Right hindlimb (tissue), 1 donor: ENCODE results near the gene FFAR2.
"Not testable (repeated sequence)": the region's sequence is repeated elsewhere in the genome, so short reads cannot be mapped to it uniquely, and the experiment has no call there.

Experiments
- DNase-seq: peaks from one replicate; pipeline ENCODE4 v3.0.0-alpha.2; 2018

The FFAR2 gene

DNA sequence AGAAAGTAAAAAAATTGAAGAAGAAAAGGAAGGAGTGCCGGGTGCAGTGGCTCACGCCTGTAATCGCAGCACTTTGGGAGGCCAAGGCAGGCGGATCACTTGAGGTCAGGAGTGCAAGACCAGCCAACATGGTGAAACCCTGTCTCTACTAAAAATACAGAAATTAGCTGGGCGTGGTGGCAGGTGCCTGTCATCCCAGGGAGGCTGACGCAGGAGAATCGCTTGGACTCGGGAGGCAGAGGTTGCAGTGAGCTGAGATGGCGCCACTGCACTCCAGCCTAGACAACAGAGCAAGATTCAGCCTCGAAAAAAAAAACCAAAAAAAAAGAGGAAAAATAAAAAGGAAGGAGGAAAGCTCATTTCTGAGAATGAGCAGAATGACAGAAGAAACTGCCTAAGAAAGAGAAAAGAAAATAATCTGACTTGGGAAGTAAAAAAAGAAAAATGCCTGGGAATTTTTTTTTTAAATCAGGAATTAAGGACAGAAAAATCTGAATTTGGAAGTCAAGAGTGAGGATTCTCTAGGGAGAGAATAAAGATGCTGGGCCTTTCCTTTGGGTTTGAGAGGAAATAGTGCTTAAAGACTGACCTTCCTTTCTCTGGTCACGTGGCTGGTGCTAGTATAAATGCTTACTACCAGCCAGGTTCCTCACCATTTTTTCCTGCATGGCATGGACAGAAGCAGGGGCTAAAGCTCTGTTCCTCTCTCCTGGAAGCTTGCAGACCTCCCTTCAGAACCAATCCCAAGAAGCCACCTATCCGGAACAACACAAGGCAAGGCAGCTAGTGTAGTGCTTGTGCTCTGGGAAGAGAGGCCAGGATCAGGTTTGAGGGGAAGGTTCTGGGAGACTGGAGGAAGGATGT, at the start of gene FFAR2:
TSS of gene FFAR2 (plus strand) at position 652 of the 864 bp plus-strand sequence. CDS start 1,458 bp downstream, outside the sequence.
- no peak for DNase-seq

DNA sequence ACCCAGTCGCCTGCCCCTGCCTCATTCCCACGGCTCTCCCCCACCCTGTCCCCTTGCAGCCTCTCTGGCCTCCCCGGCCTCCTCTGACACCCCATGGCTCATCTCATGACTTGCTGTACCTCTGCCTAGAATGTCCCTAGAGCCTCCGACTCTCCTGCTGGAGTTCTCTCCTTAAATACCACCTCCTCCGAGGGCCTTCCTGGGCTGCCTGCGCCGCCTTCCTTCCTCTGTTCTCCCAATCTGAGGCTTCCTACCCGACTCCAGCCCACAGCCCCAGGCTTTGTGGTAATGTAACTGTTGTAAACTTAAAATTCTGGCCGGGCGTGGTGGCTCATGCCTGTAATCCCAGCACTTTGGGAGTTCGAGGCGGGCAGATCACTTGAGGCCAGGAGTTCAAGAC, 49.5 kb upstream of the FFAR2 start:
- DNase-seq = no peak

DNA sequence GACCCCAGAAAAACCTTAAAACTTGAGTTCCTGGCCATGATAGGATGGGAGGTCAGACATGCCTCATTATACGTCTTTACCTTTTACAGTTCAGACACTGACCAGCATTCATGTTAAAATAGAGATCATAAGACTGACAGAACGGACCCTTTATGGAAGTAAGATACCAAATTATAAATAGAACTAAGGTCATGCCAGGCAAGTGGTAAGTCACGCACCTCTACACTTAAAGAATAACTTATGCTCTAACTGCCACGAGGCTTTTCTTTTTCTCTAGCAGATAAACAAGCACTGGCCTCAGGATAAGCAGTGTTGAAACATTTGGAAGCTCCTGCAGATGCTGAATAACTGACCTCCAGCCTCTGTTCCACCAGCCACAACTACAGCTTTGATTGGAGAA, 48.8 kb upstream of the FFAR2 start:
- no peak for DNase-seq

DNA sequence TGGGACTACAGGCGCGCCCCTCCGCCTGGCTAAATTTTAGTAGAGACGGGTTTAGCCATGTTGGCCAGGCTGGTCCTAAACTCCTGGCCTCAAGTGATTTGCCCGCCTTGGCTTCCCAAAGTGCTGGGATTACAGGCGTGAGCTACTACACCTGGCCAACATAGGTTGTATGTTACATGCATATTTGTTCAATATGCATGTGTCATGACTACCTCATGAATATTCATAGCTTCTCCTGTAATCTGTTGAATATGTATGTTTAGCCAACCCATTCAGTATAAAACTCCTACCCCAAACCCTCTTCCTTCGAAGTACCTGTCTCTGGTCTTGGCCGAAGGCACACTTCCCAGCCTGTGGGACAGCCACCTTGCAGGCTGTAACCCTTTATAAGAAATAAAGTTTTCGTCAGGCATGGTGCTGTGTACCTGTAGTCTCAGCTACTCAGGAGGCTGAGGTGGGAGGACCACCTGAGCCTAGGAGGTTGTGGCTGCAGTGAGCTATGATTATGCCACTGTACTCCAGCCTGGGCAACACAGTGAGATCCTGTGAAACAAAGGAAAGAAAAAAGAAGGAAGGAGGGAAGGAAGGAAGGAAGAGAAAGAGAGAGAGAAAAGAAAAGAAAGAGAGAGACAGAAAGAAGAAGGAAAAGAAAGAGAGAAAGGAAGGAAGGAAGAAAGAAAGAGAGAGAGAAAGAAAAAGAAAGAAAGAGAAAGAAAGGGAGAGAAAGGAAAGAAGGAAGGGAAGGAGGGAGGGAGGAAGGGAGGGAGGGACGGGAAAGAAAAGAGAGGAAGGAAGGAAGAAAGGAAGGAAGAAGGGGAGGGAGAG, 47.9 kb upstream of the FFAR2 start:
- no peak for DNase-seq

- DNase-seq = no peak
These were observed 47.3 kb upstream of the FFAR2 start for GRCh38 chr19:35400773-35401100.

DNA sequence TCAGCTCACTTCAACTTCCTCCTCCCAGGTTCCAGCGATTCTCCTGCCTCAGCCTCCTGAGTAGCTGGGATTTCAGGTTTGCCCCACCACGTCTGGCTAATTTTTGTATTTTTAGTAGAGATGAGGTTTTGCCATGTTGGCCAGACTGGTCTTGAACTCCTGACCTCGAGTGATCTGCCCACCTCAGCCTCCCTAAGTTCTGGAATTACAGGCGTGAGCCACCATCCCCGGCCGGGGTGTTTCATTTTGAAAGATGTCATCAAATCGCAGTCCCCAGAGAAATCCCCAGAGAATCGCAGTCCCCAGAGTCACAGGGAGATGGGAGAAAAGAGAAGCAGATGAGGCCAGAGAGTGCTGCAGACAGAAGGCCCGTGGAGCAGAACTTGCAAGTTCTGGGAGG, 46.6 kb upstream of the FFAR2 start:
- not testable (repeated sequence) for DNase-seq

- DNase-seq = no peak
These were observed 44.8 kb upstream of the FFAR2 start for GRCh38 chr19:35403116-35403760.

GRCh38 chr19:35404879-35405622, 43.0 kb upstream of the FFAR2 start:
- peak; percentile 34 for DNase-seq

DNA sequence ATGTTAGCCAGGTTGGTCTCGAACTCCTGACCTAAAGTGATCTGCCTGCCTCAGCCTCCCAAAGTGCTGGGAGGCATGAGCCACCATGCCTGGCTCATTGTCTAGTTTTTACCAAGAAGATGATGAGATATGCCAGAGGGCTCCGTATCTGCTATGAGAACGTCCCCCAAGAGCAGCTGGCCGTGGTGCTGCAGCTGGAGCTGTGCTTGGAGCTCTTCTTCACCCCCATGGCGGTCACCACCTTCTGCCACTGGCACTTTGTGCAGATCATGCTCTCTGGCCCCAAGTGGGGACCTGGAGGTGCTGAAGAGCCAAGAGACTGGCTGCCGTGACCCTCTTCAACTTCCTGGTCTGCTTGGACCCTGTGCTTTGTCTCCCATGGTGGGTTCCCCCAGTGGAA, 40.4 kb upstream of the FFAR2 start:
- no peak for DNase-seq

DNA sequence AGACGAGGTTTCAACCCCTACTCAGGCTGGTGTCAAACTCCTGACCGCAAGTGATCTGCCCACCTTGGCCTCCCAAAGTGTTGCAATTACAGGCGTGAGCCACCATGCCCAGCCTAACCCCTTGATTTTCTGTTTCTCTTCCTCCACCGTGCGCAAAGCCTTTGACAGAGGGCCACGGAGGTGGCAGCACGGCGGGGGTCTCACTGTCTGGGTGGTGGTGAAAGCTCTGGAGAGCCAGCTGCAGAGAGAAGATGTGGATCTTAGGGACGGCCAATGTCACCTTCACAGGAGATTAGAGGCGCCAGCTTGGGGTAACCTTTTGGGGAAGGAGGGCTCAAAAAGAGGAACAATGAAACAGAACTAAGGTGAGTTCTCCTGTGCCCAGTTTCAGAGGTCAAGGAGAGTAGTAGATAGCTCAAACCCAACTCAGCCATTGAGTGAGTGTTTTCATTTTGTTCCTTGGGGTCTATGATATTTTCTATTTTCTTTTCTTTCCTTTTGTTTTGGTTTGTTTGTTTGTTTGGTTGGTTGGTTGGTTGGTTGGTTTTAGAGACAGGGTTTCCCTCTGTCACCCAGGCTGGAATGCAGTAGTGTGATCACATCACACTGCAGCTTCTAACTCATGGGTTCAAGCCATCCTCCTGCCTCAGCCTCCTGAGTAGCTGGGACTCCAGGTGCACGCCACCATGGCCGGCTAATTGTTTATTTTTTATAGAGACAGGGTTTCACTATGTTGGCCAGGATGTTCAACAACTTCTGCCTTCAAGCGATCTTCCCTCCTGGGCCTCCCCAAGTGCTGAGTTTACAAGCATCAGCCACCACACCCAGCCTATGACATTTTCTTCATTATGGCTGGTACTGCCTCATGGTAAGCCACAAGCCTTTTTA, 39.5 kb upstream of the FFAR2 start:
- no peak for DNase-seq

GRCh38 chr19:35409191-35409590, 38.9 kb upstream of the FFAR2 start:
- no peak for DNase-seq

GRCh38 chr19:35410487-35410886, 37.6 kb upstream of the FFAR2 start:
- DNase-seq = no peak

DNA sequence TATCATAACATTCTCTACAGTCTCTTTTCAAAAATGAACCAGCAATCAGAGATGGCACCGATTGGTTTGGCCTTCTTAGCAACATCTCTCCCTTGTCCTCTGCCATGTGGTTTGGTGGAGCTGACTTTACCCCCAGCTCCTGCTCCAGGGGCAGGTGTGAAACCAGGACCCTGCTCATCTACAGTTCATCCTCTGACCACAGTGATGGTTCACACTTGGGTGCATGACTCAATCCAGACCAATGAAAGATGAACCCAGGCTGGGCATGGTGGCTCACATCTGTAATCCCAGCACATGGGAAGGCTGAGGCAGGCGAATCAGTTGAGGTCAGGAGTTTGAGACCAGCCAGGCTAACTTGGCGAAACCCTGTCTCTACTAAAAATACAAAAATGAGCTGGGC, 33.6 kb upstream of the FFAR2 start:
- no peak for DNase-seq

DNA sequence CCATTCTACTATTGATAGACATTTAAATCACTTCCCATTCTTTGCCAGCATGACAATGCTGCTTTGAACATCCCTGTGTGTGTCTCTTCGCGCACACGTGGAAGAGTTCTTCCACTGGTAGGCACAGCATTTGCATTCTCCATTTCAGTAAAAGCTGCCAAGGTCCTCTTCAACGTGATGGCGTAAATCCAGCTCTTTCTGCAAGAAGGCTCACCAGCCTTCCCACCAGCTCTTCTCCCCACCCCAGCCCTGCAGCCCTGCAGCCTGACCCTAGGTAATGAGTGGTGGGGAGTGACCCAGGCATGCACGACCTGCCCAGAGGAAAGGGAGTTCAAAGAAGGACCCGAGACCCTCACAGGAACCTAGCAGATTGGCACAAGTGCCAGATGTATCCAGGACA, 31.7 kb upstream of the FFAR2 start:
- no peak for DNase-seq

DNA sequence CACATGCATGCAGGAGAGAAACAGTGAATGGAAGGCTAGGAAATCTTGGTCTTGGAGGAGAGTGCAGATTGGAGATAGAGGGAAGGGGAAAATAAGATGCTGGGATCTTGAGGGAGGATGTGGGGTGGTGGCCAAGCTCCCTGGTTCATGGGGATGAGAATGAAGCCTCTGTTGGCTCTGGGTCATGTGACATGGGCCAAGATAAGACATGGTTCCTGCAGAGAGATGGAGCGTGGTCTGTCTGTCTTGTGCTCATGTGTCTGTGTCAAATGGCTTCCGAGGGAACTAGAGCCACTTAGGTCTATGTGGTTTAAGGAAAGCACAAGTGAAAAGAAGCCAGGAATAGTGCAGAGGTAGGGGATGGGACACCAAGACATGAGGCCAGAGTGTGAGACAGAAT, 30.8 kb upstream of the FFAR2 start:
- no peak for DNase-seq

GRCh38 chr19:35417713-35418534, 30.1 kb upstream of the FFAR2 start:
- no peak for DNase-seq

DNA sequence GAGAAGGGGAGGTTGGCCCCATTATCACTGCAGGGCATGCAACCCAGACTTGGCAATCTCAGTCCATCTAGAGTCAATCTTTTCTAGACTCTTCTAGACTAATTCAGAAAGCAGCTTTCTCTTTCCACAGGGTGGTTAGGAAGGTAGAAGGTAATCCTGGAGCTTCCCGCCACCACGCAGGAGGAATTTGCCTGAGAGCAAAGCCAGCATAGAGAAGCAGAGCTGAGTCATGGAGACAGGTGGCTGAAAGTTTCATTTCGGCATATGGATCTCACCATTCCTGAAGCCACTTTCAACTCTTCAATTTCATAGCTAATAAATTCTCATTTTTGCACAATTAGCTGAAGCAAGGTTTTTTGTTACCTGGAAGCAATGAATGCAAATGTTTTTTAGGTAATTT, 29.0 kb upstream of the FFAR2 start:
- no peak for DNase-seq

DNA sequence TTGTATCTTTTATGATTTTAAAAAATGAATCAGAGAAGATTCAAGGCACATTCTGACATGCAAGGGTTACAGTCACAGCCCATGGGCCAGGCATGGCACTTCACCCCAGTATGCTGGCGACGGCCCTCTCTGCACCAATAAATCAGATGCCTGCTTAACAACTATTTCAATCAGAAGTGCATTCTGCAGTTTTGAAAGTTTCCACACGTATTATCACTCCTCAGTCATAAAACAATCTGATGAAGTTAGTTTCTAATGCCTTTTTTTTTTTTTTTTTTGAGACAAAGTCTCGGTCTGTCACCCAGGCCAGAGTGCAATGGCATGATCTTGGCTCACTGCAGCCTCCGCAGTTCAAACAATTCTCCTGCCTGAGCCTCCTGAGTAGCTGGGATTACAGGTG, 28.3 kb upstream of the FFAR2 start:
- DNase-seq = no peak

- no peak for DNase-seq
These were observed 26.7 kb upstream of the FFAR2 start for GRCh38 chr19:35421362-35421761.

GRCh38 chr19:35423406-35423805, 24.7 kb upstream of the FFAR2 start:
- not testable (repeated sequence) for DNase-seq

GRCh38 chr19:35425682-35426081, 22.4 kb upstream of the FFAR2 start:
- no peak for DNase-seq
